Kidney epithelial cell (primary cell): Measurements from ENCODE around the gene MAST2. TPM values are rescaled to one million over a fixed set of nuclear protein-coding genes. Genes with fewer than 3 reads are reported as not detected.
"Not testable (repeated sequence)": the region's sequence is repeated elsewhere in the genome, so short reads cannot be mapped to it uniquely, and the experiment has no call there.

Experiments used
- DNase-seq: peaks from one replicate; pipeline ENCODE4 v3.0.0-alpha.2; 2010; ENCODE audit warnings: low read depth
- H3K27me3 ChIP-seq: 2 replicates; pipeline ENCODE4 v1.6.0; 2011; ENCODE audit warnings: low read length; ENCODE audit not compliant: control insufficient read depth, insufficient read depth
- H3K36me3 ChIP-seq: 2 replicates; pipeline ENCODE4 v1.5.1; 2011; ENCODE audit warnings: low read length; ENCODE audit not compliant: control insufficient read depth, insufficient read depth
- H3K4me3 ChIP-seq: 2 replicates; pipeline ENCODE4 v1.5.1; 2011; ENCODE audit warnings: low read depth, mild to moderate bottlenecking, control low read depth, low read length
- total RNA-seq: library from RNA; depleted of rRNA; stranded (reverse); fragments of >200 nt; gene quantifications from 2 replicates; pipeline ENCODE4 v1.2.3, GENCODE V29; 2015
- TF ChIP-seq, protein P1 (sequence below): IDR thresholded peaks from 2 replicates; pipeline ENCODE4 v1.5.1; 2011; ENCODE audit warnings: mild to moderate bottlenecking, moderate library complexity, low read length, control low read depth, inconsistent platforms; ENCODE audit not compliant: insufficient read depth, poor library complexity, severe bottlenecking

MAST2 gene
- total RNA-seq, 1 donor from 2014 or later: 26.6 TPM

GRCh38 chr1:45958317-45958716, 154.9 kb downstream of the MAST2 start:
- DNase-seq: no peak
- TF ChIP-seq, protein P1, sequence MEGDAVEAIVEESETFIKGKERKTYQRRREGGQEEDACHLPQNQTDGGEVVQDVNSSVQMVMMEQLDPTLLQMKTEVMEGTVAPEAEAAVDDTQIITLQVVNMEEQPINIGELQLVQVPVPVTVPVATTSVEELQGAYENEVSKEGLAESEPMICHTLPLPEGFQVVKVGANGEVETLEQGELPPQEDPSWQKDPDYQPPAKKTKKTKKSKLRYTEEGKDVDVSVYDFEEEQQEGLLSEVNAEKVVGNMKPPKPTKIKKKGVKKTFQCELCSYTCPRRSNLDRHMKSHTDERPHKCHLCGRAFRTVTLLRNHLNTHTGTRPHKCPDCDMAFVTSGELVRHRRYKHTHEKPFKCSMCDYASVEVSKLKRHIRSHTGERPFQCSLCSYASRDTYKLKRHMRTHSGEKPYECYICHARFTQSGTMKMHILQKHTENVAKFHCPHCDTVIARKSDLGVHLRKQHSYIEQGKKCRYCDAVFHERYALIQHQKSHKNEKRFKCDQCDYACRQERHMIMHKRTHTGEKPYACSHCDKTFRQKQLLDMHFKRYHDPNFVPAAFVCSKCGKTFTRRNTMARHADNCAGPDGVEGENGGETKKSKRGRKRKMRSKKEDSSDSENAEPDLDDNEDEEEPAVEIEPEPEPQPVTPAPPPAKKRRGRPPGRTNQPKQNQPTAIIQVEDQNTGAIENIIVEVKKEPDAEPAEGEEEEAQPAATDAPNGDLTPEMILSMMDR: no peak
- H3K27me3 ChIP-seq: no peaks in the 10 kb centered on the region

GRCh38 chr1:45960930-45961715, 157.7 kb downstream of the MAST2 start:
- TF ChIP-seq, protein P1: no peak
- Histone ChIP-seq H3K4me3 (no peak overlapping the region), H3K36me3 (no peaks in the 10 kb centered on the region), H3K27me3 (no peaks in the 10 kb centered on the region)
- no peak for DNase-seq

More at GRCh38 chr1:45958317-45958716, 154.9 kb downstream of the MAST2 start:
- no peak overlapping the region for H3K4me3 ChIP-seq
- H3K36me3 ChIP-seq: no peaks in the 10 kb centered on the region

DNA sequence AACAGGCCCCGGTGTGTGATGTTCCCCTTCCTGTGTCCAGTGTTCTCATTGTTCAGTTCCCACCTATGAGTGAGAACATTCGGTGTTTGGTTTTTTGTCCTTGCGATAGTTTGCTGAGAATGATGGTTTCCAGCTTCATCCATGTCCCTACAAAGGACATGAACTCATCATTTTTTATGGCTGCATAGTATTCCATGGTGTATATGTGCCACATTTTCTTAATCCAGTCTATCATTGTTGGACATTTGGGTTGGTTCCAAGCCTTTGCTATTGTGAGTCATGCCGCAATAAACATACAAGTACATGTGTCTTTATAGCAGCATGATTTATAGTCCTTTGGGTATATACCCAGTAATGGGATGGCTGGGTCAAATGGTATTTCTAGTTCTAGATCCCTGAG, 158.5 kb downstream of the MAST2 start:
- not testable (repeated sequence) for H3K36me3 ChIP-seq, H3K4me3 ChIP-seq, DNase-seq, H3K27me3 ChIP-seq

DNA sequence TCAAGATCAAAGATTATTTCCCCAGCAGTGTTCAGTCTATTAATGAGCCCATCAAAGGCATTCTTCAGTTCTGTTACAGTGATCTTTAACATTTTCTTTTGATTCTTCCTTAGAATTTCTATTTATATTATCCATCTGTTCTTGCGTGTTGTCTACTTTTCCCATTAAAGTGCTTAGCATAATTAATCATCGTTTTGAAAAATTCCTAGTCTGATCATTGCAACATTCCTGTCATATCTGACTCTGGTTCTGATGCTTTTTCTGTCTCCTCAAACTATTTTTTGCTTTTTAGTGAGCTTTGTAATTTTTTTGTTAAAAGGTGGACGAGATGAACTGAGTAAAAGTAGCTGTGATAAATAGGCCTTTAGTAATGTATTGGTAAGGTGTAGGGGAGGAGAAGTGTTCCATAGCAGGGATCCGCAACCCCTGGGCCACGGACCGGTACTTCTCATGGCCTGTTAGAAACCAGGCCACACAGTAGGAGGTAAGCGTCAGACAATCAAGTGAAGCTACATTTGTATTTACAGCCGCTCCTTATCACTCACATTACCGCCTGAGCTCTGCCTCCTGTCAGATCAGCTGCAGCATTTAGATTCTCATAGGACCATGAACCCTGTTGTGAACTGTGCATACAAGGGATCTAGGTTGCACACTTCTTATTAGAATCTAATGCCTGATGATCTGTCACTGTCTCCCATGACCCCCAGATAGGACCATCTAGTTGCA, 165.7 kb downstream of the MAST2 start:
- no peaks in the 10 kb centered on the region for H3K36me3 ChIP-seq
- no peak overlapping the region for H3K4me3 ChIP-seq
- TF ChIP-seq, protein P1: no peak
- H3K27me3 ChIP-seq: no peaks in the 10 kb centered on the region
- no peak for DNase-seq

GRCh38 chr1:45969866-45970265, 166.5 kb downstream of the MAST2 start:
- H3K36me3 ChIP-seq: no peaks in the 10 kb centered on the region
- no peak for DNase-seq
- TF ChIP-seq, protein P1: no peak
- no peaks in the 10 kb centered on the region for H3K27me3 ChIP-seq
- H3K4me3 ChIP-seq: no peak overlapping the region

DNA sequence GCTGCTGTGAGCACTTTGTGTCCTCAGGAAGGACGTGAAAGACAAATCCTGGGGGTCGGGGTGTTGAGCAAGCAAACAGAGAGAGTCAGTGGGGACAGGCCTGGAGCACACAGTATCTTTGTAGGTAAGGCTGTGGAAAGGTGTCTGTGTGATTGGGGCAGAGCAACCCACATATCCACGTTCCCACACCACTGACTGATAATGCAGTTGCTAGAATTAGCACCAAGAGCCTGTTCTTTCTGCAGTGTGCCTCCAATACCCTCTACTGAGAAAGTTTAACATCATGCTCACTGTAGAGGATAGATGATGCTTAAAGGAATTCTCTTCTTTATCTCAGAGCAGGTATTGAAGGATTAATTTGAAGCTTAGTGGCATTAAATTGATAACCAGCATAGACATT, 167.9 kb downstream of the MAST2 start:
- Histone ChIP-seq H3K36me3 (no peaks in the 10 kb centered on the region), H3K4me3 (no peak overlapping the region), H3K27me3 (no peaks in the 10 kb centered on the region)
- DNase-seq: no peak
- TF ChIP-seq, protein P1: no peak
